ENCODE measurements around the gene CCT2.
"Not testable (repeated sequence)": the region's sequence is repeated elsewhere in the genome, so short reads cannot be mapped to it uniquely, and the experiment has no call there.

CCT2 gene

DNA sequence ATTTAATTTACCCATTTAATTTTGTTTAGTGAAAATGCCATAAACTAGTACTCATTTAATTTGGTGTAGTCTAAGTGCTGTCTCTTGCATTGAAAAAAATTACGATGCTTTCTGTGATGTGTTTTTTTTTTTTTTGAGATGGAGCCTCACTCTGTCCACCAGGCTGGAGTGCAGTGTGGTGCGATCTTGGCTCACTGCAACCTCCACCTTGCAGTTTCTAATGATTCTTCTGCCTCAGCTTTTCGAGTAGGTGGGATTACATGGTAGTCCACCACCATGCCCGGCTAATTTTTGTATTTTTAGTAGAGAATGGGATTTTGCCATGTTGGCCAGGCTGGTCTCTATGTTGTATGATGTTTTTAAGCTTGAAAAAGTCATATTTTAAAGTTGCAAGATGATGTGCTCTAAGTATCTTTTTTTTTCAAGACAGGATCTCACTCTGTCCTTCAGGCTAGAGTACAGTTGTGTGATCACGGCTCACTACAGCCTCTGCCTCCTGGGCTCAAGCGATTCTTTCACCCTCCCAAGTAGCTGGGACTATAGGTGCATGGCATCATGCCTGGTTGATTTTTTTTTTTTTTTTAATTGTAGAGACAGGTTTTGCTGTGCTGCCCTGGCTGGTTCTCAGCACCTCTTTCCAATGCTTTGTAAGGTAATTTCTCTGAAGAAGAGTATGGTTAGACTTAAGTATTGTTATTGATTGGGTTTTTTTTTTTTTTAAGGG, 16.9 kb downstream of the CCT2 start:
- H3K4me1 ChIP-seq (ENCODE audit: insufficient read depth, low read length), result no peaks in the 10 kb centered on the region
- H3K4me3 ChIP-seq (ENCODE audit: low read length), result no peak overlapping the region
- peaks cover 58% of the 10 kb centered on the region for H3K36me3 ChIP-seq (ENCODE audit: insufficient read depth, low read length)
- no peak overlapping the region for H2AFZ ChIP-seq (ENCODE audit: low read depth, low read length)
- H3K27me3 ChIP-seq (ENCODE audit: insufficient read depth, low read length), result no peaks in the 10 kb centered on the region
- peaks cover 2% of the 10 kb centered on the region for H3K9me3 ChIP-seq (ENCODE audit: low read length)

DNA sequence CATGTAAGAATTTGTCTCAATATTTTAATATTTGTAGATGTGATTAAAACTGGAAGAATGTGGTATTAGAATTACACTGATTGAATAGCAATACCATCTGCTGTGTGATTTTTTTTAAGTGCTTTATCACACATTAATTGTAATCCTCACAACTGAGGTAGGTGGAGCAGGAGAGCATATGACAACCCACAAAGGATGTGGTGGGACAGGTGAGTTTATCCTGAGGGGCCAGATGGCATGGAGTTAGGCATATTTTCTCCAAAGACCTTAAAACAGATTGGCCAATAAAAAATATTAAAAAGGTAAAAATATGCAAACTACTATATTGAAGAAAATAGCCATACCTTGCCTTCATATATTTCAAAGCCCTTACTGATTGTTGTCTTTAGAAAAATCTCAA, 17.7 kb downstream of the CCT2 start:
- Histone ChIP-seq H3K4me3 (ENCODE audit: low read length) (no peak overlapping the region), H3K4me1 (ENCODE audit: insufficient read depth, low read length) (no peaks in the 10 kb centered on the region), H3K36me3 (ENCODE audit: insufficient read depth, low read length) (peaks cover 50% of the 10 kb centered on the region), H3K27me3 (ENCODE audit: insufficient read depth, low read length) (no peaks in the 10 kb centered on the region), H3K9me3 (ENCODE audit: low read length) (peaks cover 2% of the 10 kb centered on the region), H2AFZ (ENCODE audit: low read depth, low read length) (no peak overlapping the region)

DNA sequence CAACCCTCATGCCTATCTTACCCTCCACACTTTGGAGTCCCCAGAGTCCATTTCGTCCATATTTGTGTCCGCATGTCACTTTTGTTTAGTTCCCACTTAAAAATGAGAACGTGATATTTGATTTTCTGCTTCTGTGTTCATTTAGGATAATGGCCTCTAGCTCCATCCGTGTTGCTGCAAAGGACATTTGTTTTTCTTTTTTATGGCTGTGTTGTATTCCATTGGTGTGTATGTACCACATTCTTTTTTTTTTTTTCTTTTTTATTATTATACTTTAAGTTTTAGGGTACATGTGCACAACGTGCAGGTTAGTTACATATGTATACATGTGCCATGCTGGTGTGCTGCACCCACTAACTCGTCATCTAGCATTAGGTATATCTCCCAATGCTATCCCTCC, 18.3 kb downstream of the CCT2 start:
- H3K27me3 ChIP-seq (ENCODE audit: insufficient read depth, low read length); H3K9me3 ChIP-seq (ENCODE audit: low read length); H3K4me1 ChIP-seq (ENCODE audit: insufficient read depth, low read length); H2AFZ ChIP-seq (ENCODE audit: low read depth, low read length); H3K4me3 ChIP-seq (ENCODE audit: low read length): not testable (repeated sequence)
- peaks cover 44% of the 10 kb centered on the region for H3K36me3 ChIP-seq (ENCODE audit: insufficient read depth, low read length)

DNA sequence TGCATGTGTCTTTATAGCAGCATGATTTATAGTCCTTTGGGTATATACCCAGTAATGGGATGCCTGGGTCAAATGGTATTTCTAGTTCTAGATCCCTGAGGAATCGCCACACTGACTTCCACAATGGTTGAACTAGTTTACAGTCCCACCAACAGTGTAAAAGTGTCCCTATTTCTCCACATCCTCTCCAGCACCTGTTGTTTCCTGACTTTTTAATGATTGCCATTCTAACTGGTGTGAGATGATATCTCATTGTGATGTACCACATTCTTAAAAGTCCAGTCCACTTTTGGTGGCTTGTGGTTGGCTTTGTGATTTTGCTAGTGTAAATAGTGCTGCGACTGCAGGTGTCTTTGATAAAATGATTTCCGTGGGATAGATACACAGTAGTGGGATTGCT, 19.0 kb downstream of the CCT2 start:
- not testable (repeated sequence) for H3K4me3 ChIP-seq (ENCODE audit: low read length); H3K27me3 ChIP-seq (ENCODE audit: insufficient read depth, low read length); H2AFZ ChIP-seq (ENCODE audit: low read depth, low read length); H3K9me3 ChIP-seq (ENCODE audit: low read length); H3K4me1 ChIP-seq (ENCODE audit: insufficient read depth, low read length)
- H3K36me3 ChIP-seq (ENCODE audit: insufficient read depth, low read length), result peaks cover 38% of the 10 kb centered on the region

DNA sequence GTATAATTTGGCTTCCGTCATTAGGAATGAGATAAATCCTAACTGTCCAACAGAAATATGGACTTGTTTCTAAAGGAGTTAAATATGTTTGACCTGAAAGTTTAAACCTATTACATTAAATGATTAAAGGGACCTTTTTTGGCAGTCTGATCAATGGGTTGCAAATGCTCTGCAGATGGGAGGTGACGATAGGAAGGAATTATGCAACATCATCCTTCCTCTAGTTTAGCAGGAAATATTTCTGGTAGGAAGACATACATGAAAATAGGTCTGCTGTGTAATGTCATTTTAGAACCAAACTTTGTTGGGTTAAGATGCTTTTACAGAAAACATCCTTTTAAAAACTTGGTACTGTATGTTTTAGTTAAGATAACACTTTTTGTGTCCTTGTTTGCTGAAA, 22.9 kb downstream of the CCT2 start:
- Histone ChIP-seq H3K9me3 (ENCODE audit: low read length) (peaks cover 2% of the 10 kb centered on the region), H3K4me3 (ENCODE audit: low read length) (no peak overlapping the region), H2AFZ (ENCODE audit: low read depth, low read length) (no peak overlapping the region), H3K27me3 (ENCODE audit: insufficient read depth, low read length) (no peaks in the 10 kb centered on the region), H3K4me1 (ENCODE audit: insufficient read depth, low read length) (peaks cover 2% of the 10 kb centered on the region), H3K36me3 (ENCODE audit: insufficient read depth, low read length) (peaks cover 5% of the 10 kb centered on the region)

DNA sequence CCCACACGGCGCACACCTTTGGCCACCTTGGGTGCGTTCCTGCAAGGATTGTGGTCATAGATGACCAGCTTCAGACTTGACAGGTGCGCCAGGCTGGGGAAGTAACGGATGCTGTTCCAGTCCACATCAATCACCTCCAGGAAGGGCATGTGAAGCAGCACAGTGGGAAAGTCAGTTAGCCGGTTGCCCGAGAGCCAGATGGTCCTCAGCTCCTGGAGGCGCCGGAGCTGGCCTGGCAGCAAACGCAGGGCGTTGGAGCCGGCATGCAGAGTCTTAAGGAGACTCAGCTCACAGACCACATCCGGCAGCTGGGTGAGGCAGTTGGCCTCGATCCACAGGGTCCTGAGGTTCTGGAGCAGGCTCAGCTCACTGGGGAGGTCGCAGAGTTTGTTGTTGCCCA, 24.9 kb downstream of the CCT2 start:
- no peak overlapping the region for H3K4me3 ChIP-seq (ENCODE audit: low read length)
- peaks cover 2% of the 10 kb centered on the region for H3K4me1 ChIP-seq (ENCODE audit: insufficient read depth, low read length)
- H3K36me3 ChIP-seq (ENCODE audit: insufficient read depth, low read length), result no peaks in the 10 kb centered on the region
- no peaks in the 10 kb centered on the region for H3K9me3 ChIP-seq (ENCODE audit: low read length)
- H2AFZ ChIP-seq (ENCODE audit: low read depth, low read length), result no peak overlapping the region
- H3K27me3 ChIP-seq (ENCODE audit: insufficient read depth, low read length), result no peaks in the 10 kb centered on the region

DNA sequence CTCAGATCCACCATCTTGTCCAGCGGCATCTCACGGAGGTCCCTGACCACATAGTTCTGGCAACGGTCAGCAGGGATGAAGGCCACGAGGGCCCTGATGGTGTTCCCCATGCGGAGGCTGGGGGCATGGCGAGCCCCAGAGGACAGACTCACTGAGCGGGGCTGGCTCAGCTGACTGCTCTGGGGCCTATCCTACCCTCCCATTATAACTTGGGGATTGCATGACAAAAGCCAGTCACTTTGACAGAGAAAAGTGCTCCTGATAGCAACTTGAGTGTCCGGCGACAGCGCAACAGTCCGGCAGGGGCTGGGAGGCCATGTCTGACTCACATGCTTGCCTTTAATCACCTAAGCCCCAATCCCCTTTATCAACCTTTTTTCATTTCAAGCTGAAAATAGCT, 25.5 kb downstream of the CCT2 start, which contains the start of gene LRRC10:
TSS of gene LRRC10 (minus strand) at position 179 of the 400 bp plus-strand sequence. CDS start at position 110, 69 bp downstream.
- peaks cover 2% of the 10 kb centered on the region for H3K4me1 ChIP-seq (ENCODE audit: insufficient read depth, low read length)
- H3K9me3 ChIP-seq (ENCODE audit: low read length), result no peaks in the 10 kb centered on the region
- H3K4me3 ChIP-seq (ENCODE audit: low read length), result no peak within 1 kb of the TSS
- H3K27me3 ChIP-seq (ENCODE audit: insufficient read depth, low read length), result no peaks in the 10 kb centered on the region
- H2AFZ ChIP-seq (ENCODE audit: low read depth, low read length), result no peak within 1 kb of the TSS
- no peaks in the 10 kb centered on the region for H3K36me3 ChIP-seq (ENCODE audit: insufficient read depth, low read length)

DNA sequence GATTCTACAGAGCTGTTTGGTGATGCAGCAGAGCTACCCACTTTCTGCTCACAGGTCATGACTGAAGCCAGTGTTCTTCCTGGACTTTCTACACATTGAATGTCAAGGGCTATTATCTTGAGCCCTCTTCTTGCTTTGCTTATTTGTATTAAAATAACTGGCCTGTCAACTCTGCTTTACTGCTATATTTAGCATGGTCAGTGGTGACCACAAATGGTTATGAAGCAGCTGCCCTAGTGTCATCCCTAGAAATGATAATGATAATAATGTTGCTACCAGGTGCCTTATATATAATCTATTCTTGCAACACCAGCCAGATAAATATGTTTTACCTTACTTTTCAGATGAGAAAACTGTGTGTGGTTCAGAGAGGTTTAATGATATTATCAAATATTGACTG, 28.1 kb downstream of the CCT2 start:
- no peak overlapping the region for H3K4me3 ChIP-seq (ENCODE audit: low read length)
- peaks cover 2% of the 10 kb centered on the region for H3K4me1 ChIP-seq (ENCODE audit: insufficient read depth, low read length)
- no peaks in the 10 kb centered on the region for H3K9me3 ChIP-seq (ENCODE audit: low read length)
- no peaks in the 10 kb centered on the region for H3K36me3 ChIP-seq (ENCODE audit: insufficient read depth, low read length)
- H3K27me3 ChIP-seq (ENCODE audit: insufficient read depth, low read length), result no peaks in the 10 kb centered on the region
- no peak overlapping the region for H2AFZ ChIP-seq (ENCODE audit: low read depth, low read length)

DNA sequence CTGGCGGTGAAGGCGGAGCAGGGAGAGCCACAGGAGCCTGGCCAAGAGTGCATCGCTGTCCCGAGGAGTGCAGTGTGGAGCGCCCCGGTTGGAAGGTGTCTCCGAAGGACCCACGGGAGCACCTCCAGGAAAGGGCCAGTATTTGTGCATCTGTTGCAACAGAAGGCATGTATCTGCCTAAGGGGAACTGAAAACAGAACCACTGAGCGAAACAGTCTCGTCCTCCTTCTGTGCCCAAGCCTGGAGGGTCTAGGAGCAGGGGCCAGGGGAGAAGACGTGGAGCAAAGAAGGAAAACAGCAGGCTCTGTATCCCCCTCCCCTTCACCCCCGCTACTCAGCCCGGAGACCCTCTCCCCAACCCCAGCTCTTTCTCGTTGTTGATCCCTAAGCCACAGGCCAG, 30.8 kb downstream of the CCT2 start:
- no peaks in the 10 kb centered on the region for H3K36me3 ChIP-seq (ENCODE audit: insufficient read depth, low read length)
- no peak overlapping the region for H2AFZ ChIP-seq (ENCODE audit: low read depth, low read length)
- H3K4me1 ChIP-seq (ENCODE audit: insufficient read depth, low read length), result peaks cover 2% of the 10 kb centered on the region
- H3K27me3 ChIP-seq (ENCODE audit: insufficient read depth, low read length), result no peaks in the 10 kb centered on the region
- no peak overlapping the region for H3K4me3 ChIP-seq (ENCODE audit: low read length)
- no peaks in the 10 kb centered on the region for H3K9me3 ChIP-seq (ENCODE audit: low read length)

DNA sequence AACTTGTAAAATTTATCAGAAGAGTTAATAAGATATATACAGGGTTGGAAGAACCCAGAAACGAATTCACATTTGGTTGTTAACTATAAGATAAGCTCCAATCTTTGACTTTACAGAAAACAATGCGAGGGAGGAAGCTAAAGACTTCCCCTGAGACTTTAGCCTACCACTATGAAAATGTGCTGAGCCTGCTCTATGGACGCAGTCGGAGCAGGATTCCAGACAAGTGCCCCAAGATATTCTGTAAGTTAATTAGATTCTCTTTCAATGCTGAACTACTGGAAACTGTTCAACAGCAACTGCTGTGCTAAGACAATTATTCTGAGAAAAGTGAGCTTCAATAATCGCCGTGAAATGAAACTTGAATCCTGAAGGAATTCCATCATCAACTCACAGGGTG, 33.8 kb downstream of the CCT2 start:
- H3K27me3 ChIP-seq (ENCODE audit: insufficient read depth, low read length), result no peaks in the 10 kb centered on the region
- no peak overlapping the region for H2AFZ ChIP-seq (ENCODE audit: low read depth, low read length)
- no peaks in the 10 kb centered on the region for H3K36me3 ChIP-seq (ENCODE audit: insufficient read depth, low read length)
- H3K4me3 ChIP-seq (ENCODE audit: low read length), result no peak overlapping the region
- no peaks in the 10 kb centered on the region for H3K9me3 ChIP-seq (ENCODE audit: low read length)
- H3K4me1 ChIP-seq (ENCODE audit: insufficient read depth, low read length), result no peaks in the 10 kb centered on the region

DNA sequence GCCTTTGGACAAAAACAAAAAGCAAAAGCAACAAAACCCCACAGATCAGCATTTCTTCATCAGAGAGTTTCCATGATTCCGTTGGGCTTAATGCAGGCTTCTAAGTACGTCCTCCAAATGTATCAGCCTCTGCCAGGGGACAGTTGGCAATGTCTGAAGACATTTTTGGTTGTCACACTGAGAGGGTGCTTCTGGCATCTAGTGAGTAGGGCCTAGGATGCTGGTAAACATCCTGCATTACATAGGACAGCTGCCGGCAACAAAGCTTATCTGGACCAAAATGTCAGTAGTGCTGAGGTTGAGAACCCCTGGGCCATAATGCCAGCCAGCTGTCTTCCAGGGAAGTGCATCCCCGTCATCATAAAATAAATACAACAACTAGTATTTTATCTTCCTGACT, 34.8 kb downstream of the CCT2 start:
- H3K27me3 ChIP-seq (ENCODE audit: insufficient read depth, low read length), result no peaks in the 10 kb centered on the region
- no peaks in the 10 kb centered on the region for H3K36me3 ChIP-seq (ENCODE audit: insufficient read depth, low read length)
- no peak overlapping the region for H2AFZ ChIP-seq (ENCODE audit: low read depth, low read length)
- H3K4me3 ChIP-seq (ENCODE audit: low read length), result no peak overlapping the region
- no peaks in the 10 kb centered on the region for H3K9me3 ChIP-seq (ENCODE audit: low read length)
- no peaks in the 10 kb centered on the region for H3K4me1 ChIP-seq (ENCODE audit: insufficient read depth, low read length)

DNA sequence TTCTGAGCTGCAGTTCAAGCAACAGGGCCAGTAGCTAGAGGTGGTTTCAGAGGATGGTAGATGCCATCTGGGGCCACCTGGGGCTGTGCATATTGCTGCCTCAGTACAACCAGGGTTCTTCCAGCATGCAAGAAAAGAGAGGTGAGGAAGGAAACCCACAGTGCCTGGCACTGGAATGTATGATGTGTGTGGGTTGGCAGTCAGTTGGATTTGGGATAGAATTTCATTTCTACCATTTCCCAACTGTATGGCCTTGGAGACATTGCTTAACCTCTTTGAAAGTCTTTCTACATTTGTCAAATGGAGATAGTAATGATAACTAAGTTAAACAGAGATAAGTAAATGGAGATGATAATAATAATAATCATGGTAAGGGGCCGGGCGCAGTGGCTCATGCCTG, 35.7 kb downstream of the CCT2 start:
- Histone ChIP-seq H2AFZ (ENCODE audit: low read depth, low read length) (no peak overlapping the region), H3K4me3 (ENCODE audit: low read length) (no peak overlapping the region), H3K9me3 (ENCODE audit: low read length) (no peaks in the 10 kb centered on the region), H3K27me3 (ENCODE audit: insufficient read depth, low read length) (no peaks in the 10 kb centered on the region), H3K4me1 (ENCODE audit: insufficient read depth, low read length) (no peaks in the 10 kb centered on the region), H3K36me3 (ENCODE audit: insufficient read depth, low read length) (no peaks in the 10 kb centered on the region)

DNA sequence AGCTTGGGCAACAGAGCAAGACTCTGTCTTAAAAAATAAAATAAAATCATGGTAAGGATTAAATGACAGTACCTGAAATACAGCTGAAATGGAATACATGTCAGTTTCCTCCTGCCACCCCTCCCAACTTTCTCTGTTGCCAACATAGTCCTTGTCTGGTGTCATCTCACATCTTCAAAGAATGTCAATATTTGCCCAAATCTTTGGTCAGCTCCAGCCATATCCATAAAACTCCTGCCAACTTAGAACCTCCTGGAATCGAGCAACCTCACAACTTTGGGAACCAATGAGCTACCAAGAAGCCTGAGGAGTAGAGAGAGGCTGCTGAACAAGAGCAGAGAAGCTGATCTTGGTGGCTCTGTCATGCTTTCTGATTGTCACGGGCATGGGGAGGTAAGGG, 36.3 kb downstream of the CCT2 start:
- Histone ChIP-seq H3K4me1 (ENCODE audit: insufficient read depth, low read length) (no peaks in the 10 kb centered on the region), H3K9me3 (ENCODE audit: low read length) (no peaks in the 10 kb centered on the region), H3K27me3 (ENCODE audit: insufficient read depth, low read length) (no peaks in the 10 kb centered on the region), H3K36me3 (ENCODE audit: insufficient read depth, low read length) (no peaks in the 10 kb centered on the region), H2AFZ (ENCODE audit: low read depth, low read length) (no peak overlapping the region), H3K4me3 (ENCODE audit: low read length) (no peak overlapping the region)

DNA sequence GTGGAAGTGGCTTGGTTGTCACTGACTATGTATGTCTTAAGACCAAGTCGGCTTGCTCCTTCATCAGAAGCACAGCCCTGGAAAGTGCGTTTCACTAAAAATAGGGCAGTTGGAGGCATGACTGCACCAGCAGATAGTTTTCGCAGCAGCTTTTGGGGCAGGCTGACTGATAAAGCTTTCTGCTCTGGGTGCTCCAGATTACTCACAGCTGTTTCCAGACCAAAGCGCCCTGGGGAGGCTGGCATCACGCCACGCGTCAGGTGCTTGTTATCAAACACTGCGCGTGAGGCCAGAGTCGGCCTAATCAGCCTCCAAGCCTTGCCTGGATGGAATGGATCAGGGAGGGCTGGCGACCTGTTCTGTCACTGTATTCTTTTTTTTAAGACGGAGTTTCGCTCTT, 38.7 kb downstream of the CCT2 start:
- H2AFZ ChIP-seq (ENCODE audit: low read depth, low read length), result no peak overlapping the region
- no peaks in the 10 kb centered on the region for H3K27me3 ChIP-seq (ENCODE audit: insufficient read depth, low read length)
- H3K9me3 ChIP-seq (ENCODE audit: low read length), result no peaks in the 10 kb centered on the region
- H3K36me3 ChIP-seq (ENCODE audit: insufficient read depth, low read length), result no peaks in the 10 kb centered on the region
- no peak overlapping the region for H3K4me3 ChIP-seq (ENCODE audit: low read length)
- no peaks in the 10 kb centered on the region for H3K4me1 ChIP-seq (ENCODE audit: insufficient read depth, low read length)
